Endothelial cell of umbilical vein (primary cell): ENCODE measurements around the gene LAMB1.

Experiments
- CTCF ChIP-seq, 2 donors: IDR thresholded peaks; 1 replicate in 1 of 2; 2 replicates in 1 of 2; pipeline ENCODE4 v1.5.1; 2011; ENCODE audit warnings: low read length in 2 of 2, mild to moderate bottlenecking in 2 of 2, moderate library complexity in 2 of 2, control low read depth in 1 of 2, inconsistent platforms in 1 of 2, low read depth in 1 of 2; ENCODE audit not compliant: insufficient read depth in 1 of 2; ENCODE audit errors: extremely low read depth in 1 of 2
- EZH2 ChIP-seq: IDR thresholded peaks from 2 replicates; pipeline ENCODE4 v1.6.1; 2012; ENCODE audit warnings: borderline replicate concordance, low read depth, mild to moderate bottlenecking, moderate library complexity, low read length, inconsistent platforms; ENCODE audit not compliant: severe bottlenecking
- FOS ChIP-seq: IDR thresholded peaks from 2 replicates; pipeline ENCODE4 v1.6.1; 2011; ENCODE audit warnings: mild to moderate bottlenecking, low read length, moderate library complexity, borderline replicate concordance; ENCODE audit not compliant: insufficient read depth
- GATA2 ChIP-seq: IDR thresholded peaks from 2 replicates; pipeline ENCODE4 v1.7.0; 2011; ENCODE audit warnings: low read depth, mild to moderate bottlenecking, moderate library complexity, mixed read lengths, low read length; ENCODE audit not compliant: insufficient read length, insufficient read depth
- POLR2A ChIP-seq: IDR thresholded peaks from 2 replicates; pipeline ENCODE4 v1.6.1; 2012; ENCODE audit warnings: low read depth, mild to moderate bottlenecking, control low read depth, low read length
- POLR2AphosphoS5 ChIP-seq: IDR thresholded peaks from 2 replicates; pipeline ENCODE4 v1.6.1; 2012; ENCODE audit warnings: low read depth, mild to moderate bottlenecking, control low read depth, low read length, moderate library complexity; ENCODE audit not compliant: insufficient read depth

- TF ChIP-seq CTCF (IDR thresholded peaks at IDR 0.05; ENCODE audit: extremely low read depth in 1 of 2, insufficient read depth in 1 of 2, low read depth in 1 of 2, low read length in 2 of 2): no peak
- TF ChIP-seq EZH2: no peak
- TF ChIP-seq POLR2A: no peak
- no peak for TF ChIP-seq GATA2
- no peak for TF ChIP-seq FOS
- TF ChIP-seq POLR2AphosphoS5: no peak
Measured at GRCh38 chr7:108045669-108046068, 42.7 kb upstream of the LAMB1 start.
